HCT116 (cell line): ENCODE results near the gene RRBP1. TPM values are rescaled to one million over a fixed set of nuclear protein-coding genes. Genes with fewer than 3 reads are reported as not detected.

Experiments
- ATAC-seq: fragments of 200-7000 bp; cut with Tn5 transposase; 2 replicates; pipeline ENCODE4 v1.9.1; 2020; ENCODE audit warnings: mild to moderate bottlenecking, moderate library complexity
- BruUV-seq: library from RNA; stranded (reverse); fragments of 400-500 nt; replicated peaks from 2 replicates; lab custom pipeline; 2021; lab: Mats Ljungman, UMichigan
- CTCF ChIA-PET: fragments of 300-600 bp; sonication (Branson Sonifier 250); formaldehyde crosslinking; loops from one replicate; lab custom pipeline; 2021; ENCODE audit warnings: antibody characterized with exemption; lab: Charles Lee
- POLR2A ChIA-PET: fragments of 300-600, 350-600 bp; sonication (Branson Sonifier 250); formaldehyde crosslinking; loops from one replicate; lab custom pipeline; 2021; ENCODE audit warnings: antibody characterized with exemption; lab: Charles Lee
- RAD21 ChIA-PET, 2 experiments: fragments of 300-600 bp; sonication (Branson Sonifier 250); formaldehyde crosslinking; loops; one replicate each; lab custom pipeline; 2023; ENCODE audit warnings: low total read pairs in 2 of 2; ENCODE audit not compliant: uncharacterized antibody in 2 of 2, unreplicated experiment in 2 of 2, low non-redundant PET in 1 of 2; lab: Charles Lee
- DNase-seq: peaks from one replicate; pipeline ENCODE4 v3.0.0-alpha.2; 2010; ENCODE audit warnings: low read depth, low spot score
- H2AFZ ChIP-seq: fragments of 200-600 bp; shearing (Covaris generic), sonication (generic); 2 replicates; pipeline ENCODE4 v1.6.1; 2017; ENCODE audit warnings: low read depth, mixed run types, mixed read lengths, antibody characterized with exemption, low read length; ENCODE audit not compliant: poor library complexity, severe bottlenecking
- H3K27ac ChIP-seq: 2 replicates; pipeline ENCODE4 v1.5.1; 2012; ENCODE audit warnings: low read depth, low read length
- H3K27me3 ChIP-seq: fragments of 200-600 bp; sonication (generic); 2 replicates; pipeline ENCODE4 v1.6.1; 2016; ENCODE audit warnings: mixed run types, low read length, mixed read lengths; ENCODE audit not compliant: insufficient read depth
- H3K36me3 ChIP-seq, 2 experiments: fragments of 200-500 bp in 1 of 2; fragments of 200-600 bp in 1 of 2; sonication (Bioruptor generic) in 1 of 2; sonication (generic) in 1 of 2; 2 replicates each; pipeline versions ENCODE4 v1.5.1 to v1.6.1; 2014 to 2016; ENCODE audit warnings: low read length in 2 of 2, inconsistent platforms in 1 of 2, mixed read lengths in 1 of 2, mixed run types in 1 of 2; ENCODE audit not compliant: insufficient read depth in 2 of 2, control insufficient read depth in 1 of 2
- H3K4me1 ChIP-seq, 2 experiments: fragments of 200-600 bp in 1 of 2; sonication (generic) in 1 of 2; 2 replicates each; pipeline versions ENCODE4 v1.5.1 to v1.6.1; 2012 to 2017; ENCODE audit warnings: low read length in 2 of 2, inconsistent platforms in 1 of 2, mild to moderate bottlenecking in 1 of 2, mixed read lengths in 1 of 2, mixed run types in 1 of 2, moderate library complexity in 1 of 2; ENCODE audit not compliant: insufficient read depth in 2 of 2, control insufficient read depth in 1 of 2
- H3K4me2 ChIP-seq: fragments of 200-600 bp; sonication (generic); 2 replicates; pipeline ENCODE4 v1.6.1; 2017; ENCODE audit warnings: mixed run types, low read length, mixed read lengths
- H3K4me3 ChIP-seq, 2 experiments: fragments of 200-600 bp in 1 of 2; sonication (generic) in 1 of 2; replicated peaks in 1 of 2; 2 replicates each; pipeline ENCODE4 v1.5.1; 2011 to 2016; ENCODE audit warnings: low read length in 2 of 2, control low read depth in 1 of 2, low read depth in 1 of 2, mild to moderate bottlenecking in 1 of 2, mixed read lengths in 1 of 2, mixed run types in 1 of 2
- H3K79me2 ChIP-seq: fragments of 200-600 bp; sonication (generic); 2 replicates; pipeline ENCODE4 v1.6.1; 2017; ENCODE audit warnings: mild to moderate bottlenecking, mixed run types, low read length, moderate library complexity, mixed read lengths; ENCODE audit not compliant: insufficient read depth
- H3K9ac ChIP-seq: fragments of 200-600 bp; sonication (generic); 2 replicates; pipeline ENCODE4 v1.6.1; 2016; ENCODE audit warnings: low read length, mixed read lengths
- H3K9me2 ChIP-seq: fragments of 200-600 bp; sonication (generic), shearing (Covaris generic); 2 replicates; pipeline ENCODE4 v1.6.1; 2017; ENCODE audit warnings: mixed run types, mild to moderate bottlenecking, moderate library complexity; ENCODE audit not compliant: insufficient read depth
- H3K9me3 ChIP-seq, 2 experiments: fragments of 200-500 bp in 1 of 2; fragments of 200-600 bp in 1 of 2; sonication (Bioruptor generic) in 1 of 2; sonication (generic) in 1 of 2; 2 replicates each; pipeline ENCODE4 v1.6.1; 2014 to 2017; ENCODE audit warnings: low read length in 2 of 2, mixed read lengths in 2 of 2, inconsistent platforms in 1 of 2, low read depth in 1 of 2, mild to moderate bottlenecking in 1 of 2, mixed run types in 1 of 2, moderate library complexity in 1 of 2; ENCODE audit not compliant: control insufficient read depth in 1 of 2, insufficient read depth in 1 of 2
- H4K20me1 ChIP-seq: fragments of 200-600 bp; sonication (generic), shearing (Covaris generic); 2 replicates; pipeline ENCODE4 v1.6.1; 2017; ENCODE audit warnings: mixed run types, mild to moderate bottlenecking, moderate library complexity; ENCODE audit not compliant: insufficient read depth
- ATF3 ChIP-seq: IDR thresholded peaks from 2 replicates; pipeline ENCODE4 v1.6.1; 2012
- CEBPB ChIP-seq: IDR thresholded peaks from 2 replicates; pipeline ENCODE4 v1.6.1; 2012; ENCODE audit warnings: low read depth
- CTCF ChIP-seq, 3 experiments: fragments of 200-600 bp in 1 of 3; sonication (generic) in 1 of 3; IDR thresholded peaks in 2 of 3; conservative IDR thresholded peaks in 1 of 3; 2 replicates each; pipeline ENCODE4 v1.5.1; 2012 to 2017; ENCODE audit warnings: low read depth in 2 of 3, low read length in 2 of 3, antibody characterized with exemption in 1 of 3, borderline replicate concordance in 1 of 3, control low read depth in 1 of 3, mild to moderate bottlenecking in 1 of 3, mixed read lengths in 1 of 3, mixed run types in 1 of 3, moderate library complexity in 1 of 3; ENCODE audit not compliant: insufficient read depth in 1 of 3
- EGR1 ChIP-seq: IDR thresholded peaks from 2 replicates; pipeline ENCODE4 v1.6.1; 2012; ENCODE audit warnings: low read depth
- ELF1 ChIP-seq: IDR thresholded peaks from 2 replicates; pipeline ENCODE4 v1.6.1; 2012; ENCODE audit warnings: low read depth, borderline replicate concordance
- EZH2 ChIP-seq: fragments of 200-600 bp; sonication (generic); IDR thresholded peaks from 2 replicates; pipeline ENCODE4 v1.6.1; 2017; ENCODE audit warnings: antibody characterized with exemption, mixed run types
- EZH2phosphoT487 ChIP-seq: fragments of 200-600 bp; IDR thresholded peaks from 2 replicates; pipeline ENCODE4 v1.6.1; 2018; ENCODE audit warnings: antibody characterized with exemption, borderline replicate concordance
- MAX ChIP-seq: IDR thresholded peaks from 2 replicates; pipeline ENCODE4 v1.6.1; 2012
- POLR2A ChIP-seq: IDR thresholded peaks from 2 replicates; pipeline ENCODE4 v1.7.0; 2011; ENCODE audit warnings: borderline replicate concordance; ENCODE audit not compliant: insufficient read depth, insufficient read length; ENCODE audit errors: extremely low read depth
- POLR2AphosphoS5 ChIP-seq: IDR thresholded peaks from 2 replicates; pipeline ENCODE4 v1.6.1; 2011; ENCODE audit warnings: mild to moderate bottlenecking, low read depth, low read length, moderate library complexity
- RAD21 ChIP-seq: IDR thresholded peaks from 2 replicates; pipeline ENCODE4 v1.6.1; 2012; ENCODE audit warnings: low read depth, mild to moderate bottlenecking
- REST ChIP-seq: IDR thresholded peaks from 2 replicates; pipeline ENCODE4 v1.6.1; 2012; ENCODE audit warnings: low read depth
- SIN3A ChIP-seq: IDR thresholded peaks from 2 replicates; pipeline ENCODE4 v1.6.1; 2012; ENCODE audit warnings: low read depth
- SP1 ChIP-seq: IDR thresholded peaks from 2 replicates; pipeline ENCODE4 v1.6.1; 2012; ENCODE audit warnings: low read depth
- SRF ChIP-seq: IDR thresholded peaks from 2 replicates; pipeline ENCODE4 v1.6.1; 2012; ENCODE audit warnings: low read depth
- TCF7L2 ChIP-seq: IDR thresholded peaks from 2 replicates; pipeline ENCODE4 v1.7.0; 2011; ENCODE audit warnings: borderline replicate concordance, inconsistent platforms; ENCODE audit not compliant: insufficient read depth, insufficient read length; ENCODE audit errors: extremely low read depth
- YY1 ChIP-seq: IDR thresholded peaks from 2 replicates; pipeline ENCODE4 v1.6.1; 2011; ENCODE audit warnings: low read length, low read depth, moderate library complexity, mild to moderate bottlenecking; ENCODE audit not compliant: insufficient replicate concordance; ENCODE audit errors: extremely low read depth
- ZBTB33 ChIP-seq: IDR thresholded peaks from 2 replicates; pipeline ENCODE4 v1.6.1; 2011; ENCODE audit warnings: mild to moderate bottlenecking, low read length, moderate library complexity; ENCODE audit not compliant: insufficient replicate concordance; ENCODE audit errors: extremely low read depth
- ZFX ChIP-seq: fragments of 450-650 bp; IDR thresholded peaks from 2 replicates; pipeline ENCODE4 v1.6.1; 2017
- ZNF274 ChIP-seq: fragments of 200-500 bp; sonication (Bioruptor generic); IDR thresholded peaks from 2 replicates; pipeline ENCODE4 v1.6.1; 2014; ENCODE audit warnings: mild to moderate bottlenecking, low read depth, low read length, inconsistent platforms
- intact Hi-C: fragments of 100-400 bp; cut with micrococcal nuclease; formaldehyde crosslinking; loops from 2 replicates; pipeline ENCODE4 v1.10.0; 2022
- total RNA-seq: library from RNA; stranded (reverse); gene quantifications from one replicate; pipeline ENCODE4 v1.2.1, GENCODE V29; 2021; ENCODE audit not compliant: unreplicated experiment

Gene RRBP1
- total RNA-seq, 1 experiment from 2014 or later: 123 TPM

- intact Hi-C loops: no loop called here
- ChIA-PET CTCF (no interaction called here), RAD21 (no interaction called here), POLR2A (no interaction called here)
- Histone ChIP-seq H3K27ac (no peak overlapping the region), H3K4me3 (no peak overlapping the region), H3K9me2 (no peaks in the 10 kb centered on the region), H3K27me3 (no peaks in the 10 kb centered on the region), H4K20me1 (no peaks in the 10 kb centered on the region), H3K4me2 (no peak overlapping the region), H3K36me3 (peaks cover 15 to 19% of the 10 kb centered on the region in 2 experiments; a peak in 3 of 4 replicates), H3K4me1 (no peaks in the 10 kb centered on the region), H2AFZ (no peak overlapping the region), H3K9me3 (no peaks in the 10 kb centered on the region), H3K9ac (no peak overlapping the region), H3K79me2 (no peaks in the 10 kb centered on the region; the same call in 1 of the 2 replicates)
- DNase-seq (no peak), ATAC-seq (no peak)
- BruUV-seq: no TSS peak
- TF ChIP-seq YY1: no peak
- TF ChIP-seq SIN3A: no peak
- no peak for TF ChIP-seq TCF7L2
- no peak for TF ChIP-seq ELF1
- no peak for TF ChIP-seq EGR1
- TF ChIP-seq EZH2phosphoT487: no peak
- no peak for TF ChIP-seq REST
- no peak for TF ChIP-seq CTCF (IDR thresholded peaks at IDR 0.05 in 2 of 3, conservative IDR thresholded peaks at IDR 0.05 in 1 of 3; ENCODE audit: borderline replicate concordance in 1 of 3, insufficient read depth in 1 of 3, low read depth in 2 of 3, low read length in 2 of 3)
- no peak for TF ChIP-seq SRF
- TF ChIP-seq ZNF274: no peak
- no peak for TF ChIP-seq CEBPB
- TF ChIP-seq POLR2A: no peak
- TF ChIP-seq MAX: no peak
- TF ChIP-seq POLR2AphosphoS5: no peak
- no peak for TF ChIP-seq ZBTB33
- TF ChIP-seq SP1: no peak
- TF ChIP-seq ZFX: no peak
- no peak for TF ChIP-seq EZH2
- TF ChIP-seq RAD21: no peak
- no peak for TF ChIP-seq ATF3
These were observed 44.6 kb downstream of the RRBP1 start for GRCh38 chr20:17637413-17637780.
